HEK293 (cell line): ENCODE measurements around the gene MCTP1.

Source experiments
- CTCF ChIA-PET: fragments of 350-600 bp; formaldehyde crosslinking; extraction: SDS; loops from one replicate; lab custom pipeline; 2021; ENCODE audit warnings: antibody characterized with exemption; lab: Yijun Ruan, JAX
- POLR2A ChIA-PET: fragments of 300-600 bp; formaldehyde crosslinking; extraction: SDS; loops from one replicate; lab custom pipeline; 2020; ENCODE audit warnings: antibody characterized with exemption, inconsistent platforms; lab: Yijun Ruan, JAX
- H3K27ac ChIP-seq: fragments of 200-500 bp; sonication (Bioruptor generic); 2 replicates; pipeline ENCODE4 v1.5.1; 2014; ENCODE audit warnings: low read depth, low read length, control low read depth, inconsistent platforms; ENCODE audit errors: extremely low read depth
- H3K36me3 ChIP-seq, 2 experiments: fragments of 200-500 bp in 1 of 2; sonication (Bioruptor generic) in 1 of 2; 1 replicate in 1 of 2; 2 replicates in 1 of 2; pipeline ENCODE4 v1.5.1; 2014 to 2017; ENCODE audit warnings: inconsistent platforms in 2 of 2, low read length in 2 of 2; ENCODE audit not compliant: control insufficient read depth in 2 of 2, insufficient read depth in 1 of 2
- H3K4me1 ChIP-seq: fragments of 200-500 bp; sonication (Bioruptor generic); 2 replicates; pipeline ENCODE4 v1.5.1; 2014; ENCODE audit warnings: mild to moderate bottlenecking, low read length, inconsistent platforms; ENCODE audit not compliant: control insufficient read depth, insufficient read depth
- H3K4me3 ChIP-seq: 2 replicates; pipeline ENCODE4 v1.5.1; 2011; ENCODE audit warnings: low read depth, mild to moderate bottlenecking, control low read depth, low read length, moderate library complexity
- H3K9me3 ChIP-seq: fragments of 200-500 bp; sonication (Bioruptor generic); 2 replicates; pipeline ENCODE4 v1.5.1; 2014; ENCODE audit warnings: low read depth, low read length, inconsistent platforms; ENCODE audit not compliant: control insufficient read depth, insufficient read depth
- BCL11B ChIP-seq: fragments of 450-650 bp; formaldehyde crosslinking; IDR thresholded peaks from 2 replicates; pipeline ENCODE4 v1.5.1; 2016; ENCODE audit warnings: low read depth, missing biosample characterization, missing genetic modification characterization
- KLF7 ChIP-seq: fragments of 450-650 bp; formaldehyde crosslinking; IDR thresholded peaks from 2 replicates; pipeline ENCODE4 v1.5.1; 2016; ENCODE audit warnings: missing biosample characterization, missing genetic modification characterization, borderline replicate concordance
- KLF8 ChIP-seq: fragments of 450-650 bp; formaldehyde crosslinking; IDR thresholded peaks from 2 replicates; pipeline ENCODE4 v1.5.1; 2016; ENCODE audit warnings: missing biosample characterization, missing genetic modification characterization
- OSR2 ChIP-seq: fragments of 450-650 bp; formaldehyde crosslinking; IDR thresholded peaks from 2 replicates; pipeline ENCODE4 v1.5.1; 2016; ENCODE audit warnings: missing biosample characterization, missing genetic modification characterization
- PRDM1 ChIP-seq: fragments of 450-650 bp; formaldehyde crosslinking; IDR thresholded peaks from 2 replicates; pipeline ENCODE4; 2016; ENCODE audit warnings: missing biosample characterization, missing genetic modification characterization
- ZBTB17 ChIP-seq: fragments of 450-650 bp; formaldehyde crosslinking; IDR thresholded peaks from 2 replicates; pipeline ENCODE4 v1.5.1; 2016; ENCODE audit warnings: missing biosample characterization, missing genetic modification characterization
- ZBTB20 ChIP-seq: fragments of 450-650 bp; formaldehyde crosslinking; IDR thresholded peaks from 2 replicates; pipeline ENCODE4 v1.5.1; 2016; ENCODE audit warnings: missing biosample characterization, missing genetic modification characterization
- ZBTB26 ChIP-seq: fragments of 450-650 bp; formaldehyde crosslinking; optimal IDR thresholded peaks from 2 replicates; pipeline ENCODE3; 2016; ENCODE audit warnings: missing biosample characterization, mild to moderate bottlenecking, missing genetic modification characterization
- ZBTB48 ChIP-seq: fragments of 450-650 bp; formaldehyde crosslinking; IDR thresholded peaks from 2 replicates; pipeline ENCODE4 v1.5.1; 2016; ENCODE audit warnings: missing biosample characterization, missing genetic modification characterization
- ZFP37 ChIP-seq: fragments of 450-650 bp; formaldehyde crosslinking; IDR thresholded peaks from 2 replicates; pipeline ENCODE4 v1.5.1; 2016; ENCODE audit warnings: missing biosample characterization, missing genetic modification characterization
- ZNF10 ChIP-seq: fragments of 450-650 bp; formaldehyde crosslinking; IDR thresholded peaks from 2 replicates; pipeline ENCODE4 v1.5.1; 2017; ENCODE audit warnings: missing biosample characterization, missing genetic modification characterization
- ZNF2 ChIP-seq: fragments of 450-650 bp; formaldehyde crosslinking; IDR thresholded peaks from 2 replicates; pipeline ENCODE4 v1.5.1; 2016; ENCODE audit warnings: missing biosample characterization, missing genetic modification characterization
- ZNF202 ChIP-seq: fragments of 450-650 bp; formaldehyde crosslinking; IDR thresholded peaks from 2 replicates; pipeline ENCODE4 v1.5.1; 2016; ENCODE audit warnings: missing biosample characterization, missing genetic modification characterization, borderline replicate concordance
- ZNF223 ChIP-seq: fragments of 450-650 bp; formaldehyde crosslinking; IDR thresholded peaks from 2 replicates; pipeline ENCODE4 v1.5.1; 2016; ENCODE audit warnings: missing biosample characterization, missing genetic modification characterization
- ZNF23 ChIP-seq: fragments of 450-650 bp; formaldehyde crosslinking; IDR thresholded peaks from 2 replicates; pipeline ENCODE4 v1.5.1; 2016; ENCODE audit warnings: missing biosample characterization, missing genetic modification characterization, borderline replicate concordance
- ZNF24 ChIP-seq: fragments of 450-650 bp; formaldehyde crosslinking; IDR thresholded peaks from 2 replicates; pipeline ENCODE4 v1.5.1; 2016; ENCODE audit warnings: missing biosample characterization, missing genetic modification characterization
- ZNF335 ChIP-seq: fragments of 450-650 bp; formaldehyde crosslinking; conservative IDR thresholded peaks from 2 replicates; pipeline ENCODE4 v1.5.1; 2016; ENCODE audit warnings: missing biosample characterization, missing genetic modification characterization
- ZNF366 ChIP-seq: fragments of 450-650 bp; formaldehyde crosslinking; conservative IDR thresholded peaks from 2 replicates; pipeline ENCODE4 v1.5.1; 2016; ENCODE audit warnings: missing biosample characterization, missing genetic modification characterization
- ZNF37A ChIP-seq: fragments of 450-650 bp; IDR thresholded peaks from 2 replicates; pipeline ENCODE4 v1.5.1; 2018; ENCODE audit warnings: missing biosample characterization, missing genetic modification characterization
- ZNF394 ChIP-seq: fragments of 450-650 bp; formaldehyde crosslinking; IDR thresholded peaks from 2 replicates; pipeline ENCODE4 v1.5.1; 2016; ENCODE audit warnings: missing biosample characterization, missing genetic modification characterization, mild to moderate bottlenecking, moderate library complexity, borderline replicate concordance
- ZNF548 ChIP-seq: fragments of 450-650 bp; formaldehyde crosslinking; IDR thresholded peaks from 2 replicates; pipeline ENCODE4 v1.5.1; 2016; ENCODE audit warnings: missing biosample characterization, missing genetic modification characterization
- ZNF580 ChIP-seq: fragments of 450-650 bp; formaldehyde crosslinking; IDR thresholded peaks from 2 replicates; pipeline ENCODE4 v1.5.1; 2016; ENCODE audit warnings: missing biosample characterization, missing genetic modification characterization
- ZNF600 ChIP-seq: fragments of 450-650 bp; formaldehyde crosslinking; IDR thresholded peaks from 2 replicates; pipeline ENCODE4 v1.5.1; 2016; ENCODE audit warnings: missing biosample characterization, missing genetic modification characterization
- ZNF629 ChIP-seq: fragments of 450-650 bp; formaldehyde crosslinking; IDR thresholded peaks from 2 replicates; pipeline ENCODE4 v1.5.1; 2017; ENCODE audit warnings: missing biosample characterization, missing genetic modification characterization
- ZNF660 ChIP-seq: fragments of 450-650 bp; IDR thresholded peaks from 2 replicates; pipeline ENCODE4 v1.5.1; 2018; ENCODE audit warnings: missing biosample characterization, mild to moderate bottlenecking, missing genetic modification characterization
- ZNF664 ChIP-seq: fragments of 450-650 bp; formaldehyde crosslinking; IDR thresholded peaks from 2 replicates; pipeline ENCODE4 v1.5.1; 2016; ENCODE audit warnings: missing biosample characterization, missing genetic modification characterization
- ZNF707 ChIP-seq: fragments of 450-650 bp; formaldehyde crosslinking; IDR thresholded peaks from 2 replicates; pipeline ENCODE4 v1.5.1; 2016; ENCODE audit warnings: missing biosample characterization, missing genetic modification characterization
- ZNF776 ChIP-seq: fragments of 450-650 bp; formaldehyde crosslinking; IDR thresholded peaks from 2 replicates; pipeline ENCODE4 v1.5.0; 2017; ENCODE audit warnings: missing biosample characterization, missing genetic modification characterization, borderline replicate concordance
- ZNF777 ChIP-seq: fragments of 450-650 bp; formaldehyde crosslinking; IDR thresholded peaks from 2 replicates; pipeline ENCODE4 v1.5.1; 2017; ENCODE audit warnings: missing biosample characterization, missing genetic modification characterization, borderline replicate concordance
- TF ChIP-seq, protein P1 (sequence below): fragments of 450-650 bp; formaldehyde crosslinking; IDR thresholded peaks from 2 replicates; pipeline ENCODE4; 2016; ENCODE audit warnings: missing biosample characterization, missing genetic modification characterization
- TF ChIP-seq, protein P2 (sequence below): fragments of 450-650 bp; formaldehyde crosslinking; IDR thresholded peaks from 2 replicates; pipeline ENCODE4 v1.5.1; 2016; ENCODE audit warnings: missing biosample characterization, missing genetic modification characterization

Gene MCTP1

DNA sequence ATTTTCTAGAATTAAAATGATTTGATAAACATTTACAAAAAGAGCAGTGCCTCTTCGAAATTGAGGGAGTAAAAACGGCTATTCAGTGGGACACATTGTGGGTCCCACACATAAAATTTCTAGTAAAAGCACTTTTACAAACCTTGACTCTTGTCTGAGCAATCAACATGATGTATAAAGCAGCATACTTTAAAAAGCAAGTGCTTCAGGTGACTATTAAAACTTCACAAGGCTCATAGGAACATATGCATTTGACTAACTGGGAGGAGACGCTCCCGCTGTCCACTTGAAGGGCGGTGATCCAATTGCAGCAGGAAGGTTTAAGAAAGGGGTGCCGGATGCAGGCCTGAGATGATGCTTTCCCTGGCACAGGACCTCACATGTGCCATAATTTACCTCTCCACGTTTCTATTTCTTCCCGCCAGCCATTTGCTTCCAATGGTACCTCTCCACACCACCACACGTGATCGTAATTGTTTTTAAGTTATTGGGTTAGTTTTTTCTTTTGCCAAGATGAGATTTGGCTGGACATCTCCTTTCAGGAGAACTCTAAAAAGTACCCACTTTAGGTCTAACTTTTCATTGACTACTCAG is 1.8 kb downstream of the MCTP1 start (continued):
- no peak for TF ChIP-seq ZNF223 (tag by site-specific recombination)
- no peak for TF ChIP-seq ZNF707
- no peak for TF ChIP-seq ZBTB26 (tag by site-specific recombination)
- TF ChIP-seq, protein P1, sequence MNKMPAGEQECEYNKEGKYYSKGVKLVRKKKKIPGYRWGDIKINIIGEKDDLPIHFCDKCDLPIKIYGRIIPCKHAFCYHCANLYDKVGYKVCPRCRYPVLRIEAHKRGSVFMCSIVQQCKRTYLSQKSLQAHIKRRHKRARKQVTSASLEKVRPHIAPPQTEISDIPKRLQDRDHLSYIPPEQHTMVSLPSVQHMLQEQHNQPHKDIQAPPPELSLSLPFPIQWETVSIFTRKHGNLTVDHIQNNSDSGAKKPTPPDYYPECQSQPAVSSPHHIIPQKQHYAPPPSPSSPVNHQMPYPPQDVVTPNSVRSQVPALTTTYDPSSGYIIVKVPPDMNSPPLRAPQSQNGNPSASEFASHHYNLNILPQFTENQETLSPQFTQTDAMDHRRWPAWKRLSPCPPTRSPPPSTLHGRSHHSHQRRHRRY (tag by site-specific recombination): no peak
- TF ChIP-seq ZNF629: no peak
- TF ChIP-seq ZNF776 (tag by site-specific recombination): no peak
- no peak for TF ChIP-seq OSR2 (tag by site-specific recombination)
- TF ChIP-seq ZNF2 (tag by site-specific recombination): no peak
- no peak for TF ChIP-seq ZNF10 (tag by site-specific recombination)
- no peak for TF ChIP-seq ZNF548 (tag by site-specific recombination)
- 0 out of 2 replicates have a peak, but pooled peaks have one; percentile 53 for TF ChIP-seq ZNF580 (tag by site-specific recombination)
- TF ChIP-seq ZNF23: no peak
- TF ChIP-seq ZNF600 (tag by site-specific recombination): no peak
- no peak for TF ChIP-seq BCL11B (tag by site-specific recombination)
- peak; percentile 85 for TF ChIP-seq ZNF335 (tag by site-specific recombination)
- no peak for TF ChIP-seq KLF7 (tag by site-specific recombination)
- no peak for TF ChIP-seq KLF8
- TF ChIP-seq ZNF202 (tag by site-specific recombination): no peak
- TF ChIP-seq ZFP37: no peak
- TF ChIP-seq PRDM1 (tag by site-specific recombination): peak; percentile 78

GRCh38 chr5:95281226-95281625 is 3.7 kb downstream of the MCTP1 start:
- TF ChIP-seq ZNF394 (tag by site-specific recombination) (peak; percentile 43; the same call in 1 of the 2 replicates), ZNF777 (tag by site-specific recombination) (no peak), KLF8 (no peak), PRDM1 (tag by site-specific recombination) (peak; percentile 64; the same call in 1 of the 2 replicates), ZNF37A (tag by site-specific recombination) (no peak), ZNF660 (tag by site-specific recombination) (peak; percentile 78), ZNF664 (no peak), ZBTB48 (peak; percentile 36; the same call in 1 of the 2 replicates), ZNF366 (tag by site-specific recombination) (0 out of 2 replicates have a peak, but pooled peaks have one; percentile 21), ZNF24 (tag by site-specific recombination) (0 out of 2 replicates have a peak, but pooled peaks have one; percentile 34), ZNF335 (tag by site-specific recombination) (peak; percentile 42), ZBTB17 (peak; percentile 85), ZBTB20 (tag by site-specific recombination) (peak; percentile 43; the same call in 1 of the 2 replicates)
- TF ChIP-seq, protein P2, sequence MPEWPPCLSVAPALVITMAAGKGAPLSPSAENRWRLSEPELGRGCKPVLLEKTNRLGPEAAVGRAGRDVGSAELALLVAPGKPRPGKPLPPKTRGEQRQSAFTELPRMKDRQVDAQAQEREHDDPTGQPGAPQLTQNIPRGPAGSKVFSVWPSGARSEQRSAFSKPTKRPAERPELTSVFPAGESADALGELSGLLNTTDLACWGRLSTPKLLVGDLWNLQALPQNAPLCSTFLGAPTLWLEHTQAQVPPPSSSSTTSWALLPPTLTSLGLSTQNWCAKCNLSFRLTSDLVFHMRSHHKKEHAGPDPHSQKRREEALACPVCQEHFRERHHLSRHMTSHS (tag by site-specific recombination): no peak
- Histone ChIP-seq H3K4me1 (no peaks in the 10 kb centered on the region; the same call in 1 of the 2 replicates), H3K27ac (no peak overlapping the region), H3K36me3 (no peaks in the 10 kb centered on the region), H3K4me3 (no peak overlapping the region), H3K9me3 (no peaks in the 10 kb centered on the region)
- ChIA-PET POLR2A (no interaction called here), CTCF (interaction anchor here (0.7 to 1.2 kb wide), 3 partner anchors 159 to 574 kb away, joined by 3 to 4 read pairs (median 3); no protein-coding TSS in a partner anchor)
